ENCODE results near the gene CNTF. TPM values are rescaled to one million over a fixed set of nuclear protein-coding genes. Genes with fewer than 3 reads are reported as not detected.

CNTF gene
- total RNA-seq, 1 experiment from 2014 or later, result 1.6 TPM

DNA sequence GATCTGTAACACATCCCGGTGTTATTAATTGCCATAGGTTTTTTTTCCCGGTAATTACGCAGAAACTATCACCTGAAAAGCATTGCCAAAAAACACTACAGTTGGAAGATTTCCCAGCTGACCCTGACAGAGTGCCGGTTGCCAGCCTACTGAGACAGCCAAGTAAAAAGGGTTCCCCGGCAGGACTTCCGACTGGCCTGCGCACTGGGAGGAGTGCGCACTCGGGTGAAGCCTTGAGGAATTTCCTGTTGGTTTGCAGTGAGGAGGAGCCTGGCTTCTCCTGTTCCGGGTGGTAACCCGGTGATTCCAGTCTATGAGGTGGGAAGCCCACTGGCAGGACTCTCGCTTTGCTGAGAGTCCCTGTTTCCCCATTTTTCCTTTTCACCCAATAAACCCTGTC is 52.1 kb downstream of the CNTF start:
- no peaks in the 10 kb centered on the region for H4K20me1 ChIP-seq (ENCODE audit: low read length)
- H3K27me3 ChIP-seq (ENCODE audit: low read length), result peaks cover 9% of the 10 kb centered on the region; the same call in 1 of the 2 replicates
- POLR2A ChIA-PET (ENCODE audit: unreplicated experiment), result interaction anchor here (0.6 kb wide), 1 partner anchor 15 kb away, joined by 3 read pairs; no protein-coding TSS in a partner anchor
- BruUV-seq (replicated peaks), result no TSS peak
- H3K9ac ChIP-seq (ENCODE audit: low read length), result no peak overlapping the region
- no peak for DNase-seq
- no peak overlapping the region for H3K27ac ChIP-seq (ENCODE audit: low read length)
- no peak overlapping the region for H3K4me3 ChIP-seq (ENCODE audit: low read length)
- CTCF ChIA-PET, result interaction anchor here (0.6 kb wide), 1 partner anchor 98 kb away, joined by 3 read pairs; no protein-coding TSS in a partner anchor
- H3K36me3 ChIP-seq (ENCODE audit: low read depth, low read length), result no peaks in the 10 kb centered on the region
- TF ChIP-seq, protein P1, sequence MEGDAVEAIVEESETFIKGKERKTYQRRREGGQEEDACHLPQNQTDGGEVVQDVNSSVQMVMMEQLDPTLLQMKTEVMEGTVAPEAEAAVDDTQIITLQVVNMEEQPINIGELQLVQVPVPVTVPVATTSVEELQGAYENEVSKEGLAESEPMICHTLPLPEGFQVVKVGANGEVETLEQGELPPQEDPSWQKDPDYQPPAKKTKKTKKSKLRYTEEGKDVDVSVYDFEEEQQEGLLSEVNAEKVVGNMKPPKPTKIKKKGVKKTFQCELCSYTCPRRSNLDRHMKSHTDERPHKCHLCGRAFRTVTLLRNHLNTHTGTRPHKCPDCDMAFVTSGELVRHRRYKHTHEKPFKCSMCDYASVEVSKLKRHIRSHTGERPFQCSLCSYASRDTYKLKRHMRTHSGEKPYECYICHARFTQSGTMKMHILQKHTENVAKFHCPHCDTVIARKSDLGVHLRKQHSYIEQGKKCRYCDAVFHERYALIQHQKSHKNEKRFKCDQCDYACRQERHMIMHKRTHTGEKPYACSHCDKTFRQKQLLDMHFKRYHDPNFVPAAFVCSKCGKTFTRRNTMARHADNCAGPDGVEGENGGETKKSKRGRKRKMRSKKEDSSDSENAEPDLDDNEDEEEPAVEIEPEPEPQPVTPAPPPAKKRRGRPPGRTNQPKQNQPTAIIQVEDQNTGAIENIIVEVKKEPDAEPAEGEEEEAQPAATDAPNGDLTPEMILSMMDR (conservative IDR thresholded peaks at IDR 0.05; ENCODE audit: low read depth, low read length), result no peak
- no peak for TF ChIP-seq EZH2 (IDR thresholded peaks at IDR 0.05; ENCODE audit: low read length, unreplicated experiment)
- TF ChIP-seq EZH2phosphoT487 (IDR thresholded peaks at IDR 0.05; ENCODE audit: borderline replicate concordance, low read length), result no peak
- no peaks in the 10 kb centered on the region for H3K4me1 ChIP-seq (ENCODE audit: insufficient read depth, low read length)
- H2AFZ ChIP-seq (ENCODE audit: low read length), result no peak overlapping the region
- H3K4me2 ChIP-seq (ENCODE audit: low read length), result no peak overlapping the region
- H3F3A ChIP-seq (ENCODE audit: low read length, unreplicated experiment), result no peaks in the 10 kb centered on the region
- intact Hi-C loops (cut with micrococcal nuclease), result loop anchor here (1.0 to 5.0 kb wide), 3 partner anchors 20 to 113 kb away; no protein-coding TSS in a partner anchor
- no peaks in the 10 kb centered on the region for H3K9me3 ChIP-seq (ENCODE audit: low read length)
- no peaks in the 10 kb centered on the region for H3K9me2 ChIP-seq (replicated peaks; ENCODE audit: low read length)
- no peaks in the 10 kb centered on the region for H3K79me2 ChIP-seq (ENCODE audit: low read length)
- ATAC-seq, result no peak

Other genes with a start within 250 kb of the CNTF start
- not detected in 2 replicates for gene OR5B3, start 215.8 kb upstream of the CNTF start, total RNA-seq (2014; rRNA removed)
- gene OR5B2, start 194.5 kb upstream of the CNTF start, total RNA-seq (2014; rRNA removed), result not detected in 2 replicates
- not detected in 2 replicates for gene OR5B12, start 180.4 kb upstream of the CNTF start, total RNA-seq (2014; rRNA removed)
- gene OR5B21, start 114.6 kb upstream of the CNTF start, total RNA-seq (2014; rRNA removed), result not detected in 2 replicates
- gene LPXN, start 46.8 kb upstream of the CNTF start, total RNA-seq (2014; rRNA removed), result 12.1 and 20.2 TPM in 2 replicates
- 56.2 and 71.9 TPM in 2 replicates for gene ZFP91, start 43.6 kb upstream of the CNTF start, total RNA-seq (2014; rRNA removed)
- not detected in 2 replicates for gene GLYAT, start 109.3 kb downstream of the CNTF start, total RNA-seq (2014; rRNA removed)
- gene GLYATL2, start 222.0 kb downstream of the CNTF start, total RNA-seq (2014; rRNA removed), result 0.33 TPM in 1 of 2 replicates, not detected in the other